Stimulated activated CD8-positive, alpha-beta memory T cell treated with anti-CD3 and anti-CD28 coated beads, Interleukin-4, amount 100 ng/mL, for 48 hours (primary cell): ENCODE measurements around the gene PPP1R1B.

Experiments
- DNase-seq: peaks from one replicate; pipeline ENCODE4 v3.0.0-alpha.2; 2020

Gene PPP1R1B

GRCh38 chr17:39600997-39601597 lies 25.7 kb upstream of the PPP1R1B start:
- DNase-seq: no peak

GRCh38 chr17:39601758-39602532 lies 24.8 kb upstream of the PPP1R1B start:
- no peak for DNase-seq

GRCh38 chr17:39602533-39603303 lies 24.0 kb upstream of the PPP1R1B start:
- no peak for DNase-seq

- DNase-seq: no peak
Measured at GRCh38 chr17:39603304-39604016, 23.3 kb upstream of the PPP1R1B start.

GRCh38 chr17:39604911-39605491 lies 21.8 kb upstream of the PPP1R1B start:
- no peak for DNase-seq

GRCh38 chr17:39605492-39606433 lies 21.0 kb upstream of the PPP1R1B start:
- DNase-seq: no peak

GRCh38 chr17:39606434-39607056 lies 20.2 kb upstream of the PPP1R1B start:
- DNase-seq: no peak

GRCh38 chr17:39607057-39607850 lies 19.5 kb upstream of the PPP1R1B start:
- no peak for DNase-seq

- no peak for DNase-seq
Measured at GRCh38 chr17:39607851-39608130, 19.0 kb upstream of the PPP1R1B start, which contains the start of gene NEUROD2. TSS of gene NEUROD2 (minus strand) at chr17:39607920. CDS start at chr17:39606599, 1,321 bp downstream.

- no peak for DNase-seq
Measured at GRCh38 chr17:39608142-39608981, 18.4 kb upstream of the PPP1R1B start.

- no peak for DNase-seq
Measured at GRCh38 chr17:39609416-39610025, 17.2 kb upstream of the PPP1R1B start.

GRCh38 chr17:39611401-39612112 lies 15.2 kb upstream of the PPP1R1B start:
- DNase-seq: no peak

- no peak for DNase-seq
Measured at GRCh38 chr17:39612291-39612894, 14.4 kb upstream of the PPP1R1B start.

- no peak for DNase-seq
Measured at GRCh38 chr17:39612935-39613464, 13.8 kb upstream of the PPP1R1B start.

GRCh38 chr17:39614545-39615157 lies 12.1 kb upstream of the PPP1R1B start:
- no peak for DNase-seq

- no peak for DNase-seq
Measured at GRCh38 chr17:39615434-39615833, 11.3 kb upstream of the PPP1R1B start.

GRCh38 chr17:39617100-39617445 lies 9.7 kb upstream of the PPP1R1B start:
- no peak for DNase-seq
